OCI-LY7 (cell line): ENCODE measurements around the gene MIA2.

Experiments used
- CTCF ChIP-seq: fragments of 200-600 bp; sonication (generic); conservative IDR thresholded peaks from 2 replicates; pipeline ENCODE4 v1.5.1; 2014; ENCODE audit warnings: mild to moderate bottlenecking, antibody characterized with exemption, low read length, moderate library complexity, mixed read lengths
- EZH2phosphoT487 ChIP-seq: fragments of 200-600 bp; sonication (generic); IDR thresholded peaks from 2 replicates; pipeline ENCODE4 v1.6.1; 2018; ENCODE audit warnings: low read depth, borderline replicate concordance, mild to moderate bottlenecking, mixed run types, antibody characterized with exemption, low read length, moderate library complexity, mixed read lengths

DNA sequence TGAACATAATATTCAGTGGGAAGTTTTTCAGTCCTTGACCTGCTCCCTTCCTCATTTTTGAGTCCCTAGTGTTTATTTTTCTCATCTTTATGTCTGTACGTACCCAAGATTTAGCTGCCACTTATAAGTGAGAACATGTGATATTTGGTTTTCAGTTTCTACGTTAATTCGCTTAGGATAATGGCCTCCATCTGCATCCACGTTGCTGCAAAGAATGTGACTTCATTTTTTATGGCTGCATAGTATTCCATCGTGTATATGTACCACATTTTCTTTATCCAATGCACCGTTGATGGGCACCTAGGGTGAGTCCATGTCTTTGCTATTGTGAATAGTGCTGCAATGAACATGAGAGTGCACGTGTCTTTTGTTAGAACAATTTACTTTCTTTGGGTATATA is 30.3 kb downstream of the MIA2 start:
- TF ChIP-seq CTCF, result no peak
- no peak for TF ChIP-seq EZH2phosphoT487
